ENCODE results near the gene CD79A. TPM values are rescaled to one million over a fixed set of nuclear protein-coding genes. Genes with fewer than 3 reads are reported as not detected.

CD79A gene
- total RNA-seq, 1 donor: 0.09 TPM

DNA sequence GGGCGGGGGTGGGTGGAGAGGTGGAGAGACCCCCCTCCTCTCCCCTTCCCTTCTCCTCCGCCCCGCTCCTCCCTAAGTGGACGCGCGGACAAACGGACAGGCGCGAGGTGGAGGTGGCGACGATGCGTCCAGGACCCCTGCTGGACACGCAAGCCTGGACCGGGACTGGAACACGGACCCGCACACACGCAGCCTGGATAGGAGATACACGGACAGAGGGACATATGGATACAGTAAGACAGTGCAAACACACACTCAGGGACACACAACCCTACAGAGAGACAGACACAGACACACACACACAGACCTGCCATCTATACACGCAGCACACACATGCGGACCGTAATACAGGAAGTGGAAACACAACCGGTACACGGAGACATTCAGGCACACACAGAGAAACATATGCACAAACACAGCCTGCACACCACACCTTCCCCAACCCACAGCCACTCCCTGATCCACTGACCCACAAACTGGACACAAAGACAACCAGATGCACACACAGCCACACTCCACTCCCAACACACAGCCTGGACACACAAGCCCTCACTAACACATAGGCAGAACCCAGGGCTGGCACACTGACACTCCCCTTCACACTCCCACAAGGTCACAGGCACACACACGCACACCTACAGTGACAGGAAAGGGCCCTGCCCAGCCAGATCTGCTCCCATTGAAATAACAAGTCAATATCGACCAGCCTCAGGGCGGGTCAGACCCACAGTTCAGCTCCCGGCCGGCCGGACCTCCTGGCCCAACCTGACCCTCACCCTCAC lies 51.9 kb downstream of the CD79A start:
- peak overlapping the region; percentile 35 for H3K4me3 ChIP-seq (ENCODE audit: low read depth, low read length)
- TF ChIP-seq, protein P1, sequence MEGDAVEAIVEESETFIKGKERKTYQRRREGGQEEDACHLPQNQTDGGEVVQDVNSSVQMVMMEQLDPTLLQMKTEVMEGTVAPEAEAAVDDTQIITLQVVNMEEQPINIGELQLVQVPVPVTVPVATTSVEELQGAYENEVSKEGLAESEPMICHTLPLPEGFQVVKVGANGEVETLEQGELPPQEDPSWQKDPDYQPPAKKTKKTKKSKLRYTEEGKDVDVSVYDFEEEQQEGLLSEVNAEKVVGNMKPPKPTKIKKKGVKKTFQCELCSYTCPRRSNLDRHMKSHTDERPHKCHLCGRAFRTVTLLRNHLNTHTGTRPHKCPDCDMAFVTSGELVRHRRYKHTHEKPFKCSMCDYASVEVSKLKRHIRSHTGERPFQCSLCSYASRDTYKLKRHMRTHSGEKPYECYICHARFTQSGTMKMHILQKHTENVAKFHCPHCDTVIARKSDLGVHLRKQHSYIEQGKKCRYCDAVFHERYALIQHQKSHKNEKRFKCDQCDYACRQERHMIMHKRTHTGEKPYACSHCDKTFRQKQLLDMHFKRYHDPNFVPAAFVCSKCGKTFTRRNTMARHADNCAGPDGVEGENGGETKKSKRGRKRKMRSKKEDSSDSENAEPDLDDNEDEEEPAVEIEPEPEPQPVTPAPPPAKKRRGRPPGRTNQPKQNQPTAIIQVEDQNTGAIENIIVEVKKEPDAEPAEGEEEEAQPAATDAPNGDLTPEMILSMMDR (IDR thresholded peaks at IDR 0.05; ENCODE audit: insufficient read depth, low read length): peak; percentile 15
- no peak for DNase-seq (ENCODE audit: low read depth)

GRCh38 chr19:41929536-41930071 lies 52.5 kb downstream of the CD79A start:
- no peak overlapping the region for H3K4me3 ChIP-seq (ENCODE audit: low read depth, low read length)
- TF ChIP-seq, protein P1 (IDR thresholded peaks at IDR 0.05; ENCODE audit: insufficient read depth, low read length): no peak
- DNase-seq (ENCODE audit: low read depth): no peak

DNA sequence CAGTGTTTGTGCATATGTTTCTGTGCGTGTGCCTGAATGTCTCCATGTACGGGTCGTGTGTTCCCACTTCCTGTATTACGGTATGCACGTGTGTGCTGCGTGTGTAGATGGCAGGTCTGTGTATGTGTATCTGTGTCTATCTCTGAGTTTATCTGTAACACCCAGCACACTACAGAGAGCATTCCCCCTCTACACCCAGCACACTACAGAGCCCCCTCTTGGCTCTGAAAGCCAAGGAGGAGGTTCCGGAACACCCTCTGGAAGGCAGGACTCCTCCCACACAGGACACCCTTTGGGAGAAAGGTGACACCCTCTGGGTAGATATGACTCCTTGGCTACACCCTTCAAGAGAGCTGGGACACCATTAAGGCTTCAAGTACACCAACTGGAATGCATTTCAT lies 53.2 kb downstream of the CD79A start:
- TF ChIP-seq, protein P1 (IDR thresholded peaks at IDR 0.05; ENCODE audit: insufficient read depth, low read length): no peak
- no peak for DNase-seq (ENCODE audit: low read depth)
- no peak overlapping the region for H3K4me3 ChIP-seq (ENCODE audit: low read depth, low read length)

Small RNA genes lying within 50 kb of the gene (small RNA-seq; reads per million reads assigned to genes)
- not detected for gene MIR6797

Other genes with a start within 250 kb of the CD79A start
- gene CEACAM7, start 189.0 kb upstream of the CD79A start, total RNA-seq (ENCODE audit: low replicate concordance): not detected in 2 replicates
- not detected in 2 replicates for gene CEACAM5, start 168.7 kb upstream of the CD79A start, total RNA-seq (ENCODE audit: low replicate concordance)
- not detected in 2 replicates for gene CEACAM6, start 121.7 kb upstream of the CD79A start, total RNA-seq (ENCODE audit: low replicate concordance)
- gene CEACAM3, start 80.7 kb upstream of the CD79A start, total RNA-seq (ENCODE audit: low replicate concordance): not detected in 2 replicates
- gene LYPD4, start 32.6 kb upstream of the CD79A start, total RNA-seq (ENCODE audit: low replicate concordance): not detected in 2 replicates
- gene DMRTC2, start 32.2 kb upstream of the CD79A start, total RNA-seq (ENCODE audit: low replicate concordance): not detected in 2 replicates
- gene RPS19, start 17.0 kb upstream of the CD79A start, total RNA-seq (ENCODE audit: low replicate concordance): 827 and 1,080 TPM in 2 replicates
- gene ARHGEF1, start 5.9 kb downstream of the CD79A start, total RNA-seq (ENCODE audit: low replicate concordance): 26.8 and 57.6 TPM in 2 replicates
- gene ERFL, start 51.2 kb downstream of the CD79A start, total RNA-seq (ENCODE audit: low replicate concordance): 0.57 TPM in 1 of 2 replicates, not detected in the other
- gene RABAC1, start 82.0 kb downstream of the CD79A start, total RNA-seq (ENCODE audit: low replicate concordance): 122 and 201 TPM in 2 replicates
- not detected in 2 replicates for gene ATP1A3, start 117.0 kb downstream of the CD79A start, total RNA-seq (ENCODE audit: low replicate concordance)
- gene GRIK5, start 192.9 kb downstream of the CD79A start, total RNA-seq (ENCODE audit: low replicate concordance): 0.08 and 0.18 TPM in 2 replicates
- 4.7 and 17.2 TPM in 2 replicates for gene ZNF574, start 198.9 kb downstream of the CD79A start, total RNA-seq (ENCODE audit: low replicate concordance)

Data from fibroblast of the aortic adventitia (primary cell).